D721Med (cell line): ENCODE measurements around the gene KCNJ2.

Experiments
- DNase-seq: peaks from one replicate; pipeline ENCODE4 v3.0.0; 2011; ENCODE audit warnings: low spot score; ENCODE audit not compliant: insufficient read length
- FAIRE-seq: peaks from 2 replicates; lab custom pipeline; 2011; peaks lifted over from hg19 to GRCh38; lab: Jason Lieb, UNC
- TF ChIP-seq, protein P1 (sequence below): IDR thresholded peaks from 2 replicates; pipeline ENCODE4 v1.5.1; 2012; ENCODE audit warnings: mild to moderate bottlenecking, control low read depth; ENCODE audit not compliant: insufficient read depth; ENCODE audit errors: missing control alignments

The KCNJ2 gene

DNA sequence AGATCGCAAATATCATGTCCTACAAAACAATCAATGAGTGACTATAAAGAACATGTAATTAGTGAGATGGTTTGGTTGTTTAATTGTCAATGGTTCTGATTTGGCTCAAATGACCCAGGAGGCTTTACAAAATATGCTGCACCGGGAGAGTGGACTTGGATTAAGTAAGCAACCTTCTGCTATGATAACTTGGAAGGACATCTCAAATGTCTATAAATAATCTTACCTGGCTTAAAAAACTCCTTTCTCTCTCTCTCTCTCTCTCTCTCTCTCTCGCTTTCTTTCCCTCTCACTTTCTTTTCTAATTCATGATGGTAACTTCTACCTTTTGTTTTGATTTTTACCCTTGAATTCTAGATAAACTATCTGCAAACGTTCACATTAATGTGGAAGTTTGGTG, 14.2 kb downstream of the KCNJ2 start:
- DNase-seq (no peak), FAIRE-seq (no peak)
- TF ChIP-seq, protein P1, sequence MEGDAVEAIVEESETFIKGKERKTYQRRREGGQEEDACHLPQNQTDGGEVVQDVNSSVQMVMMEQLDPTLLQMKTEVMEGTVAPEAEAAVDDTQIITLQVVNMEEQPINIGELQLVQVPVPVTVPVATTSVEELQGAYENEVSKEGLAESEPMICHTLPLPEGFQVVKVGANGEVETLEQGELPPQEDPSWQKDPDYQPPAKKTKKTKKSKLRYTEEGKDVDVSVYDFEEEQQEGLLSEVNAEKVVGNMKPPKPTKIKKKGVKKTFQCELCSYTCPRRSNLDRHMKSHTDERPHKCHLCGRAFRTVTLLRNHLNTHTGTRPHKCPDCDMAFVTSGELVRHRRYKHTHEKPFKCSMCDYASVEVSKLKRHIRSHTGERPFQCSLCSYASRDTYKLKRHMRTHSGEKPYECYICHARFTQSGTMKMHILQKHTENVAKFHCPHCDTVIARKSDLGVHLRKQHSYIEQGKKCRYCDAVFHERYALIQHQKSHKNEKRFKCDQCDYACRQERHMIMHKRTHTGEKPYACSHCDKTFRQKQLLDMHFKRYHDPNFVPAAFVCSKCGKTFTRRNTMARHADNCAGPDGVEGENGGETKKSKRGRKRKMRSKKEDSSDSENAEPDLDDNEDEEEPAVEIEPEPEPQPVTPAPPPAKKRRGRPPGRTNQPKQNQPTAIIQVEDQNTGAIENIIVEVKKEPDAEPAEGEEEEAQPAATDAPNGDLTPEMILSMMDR = no peak

DNA sequence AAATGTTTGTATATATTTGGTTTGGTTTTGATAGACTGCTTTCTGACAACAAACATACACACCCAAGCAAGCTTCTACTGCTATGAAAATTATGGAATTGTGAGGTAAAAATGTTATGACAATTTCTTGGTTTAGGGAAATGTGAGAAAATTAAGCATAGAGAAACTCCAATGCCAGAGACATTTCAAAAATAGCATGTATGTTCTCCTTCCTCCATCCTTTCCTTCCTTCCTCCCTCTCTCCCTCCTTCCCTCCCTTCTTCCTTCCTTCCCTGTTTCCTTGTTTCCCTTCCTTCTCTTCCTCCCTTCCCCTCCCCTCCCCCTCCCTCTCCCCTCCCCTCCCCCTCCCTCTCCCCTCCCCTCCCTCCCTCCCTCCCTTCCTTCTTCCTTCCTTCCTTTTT, 14.9 kb downstream of the KCNJ2 start:
- TF ChIP-seq, protein P1 = no peak
- FAIRE-seq = no peak

DNA sequence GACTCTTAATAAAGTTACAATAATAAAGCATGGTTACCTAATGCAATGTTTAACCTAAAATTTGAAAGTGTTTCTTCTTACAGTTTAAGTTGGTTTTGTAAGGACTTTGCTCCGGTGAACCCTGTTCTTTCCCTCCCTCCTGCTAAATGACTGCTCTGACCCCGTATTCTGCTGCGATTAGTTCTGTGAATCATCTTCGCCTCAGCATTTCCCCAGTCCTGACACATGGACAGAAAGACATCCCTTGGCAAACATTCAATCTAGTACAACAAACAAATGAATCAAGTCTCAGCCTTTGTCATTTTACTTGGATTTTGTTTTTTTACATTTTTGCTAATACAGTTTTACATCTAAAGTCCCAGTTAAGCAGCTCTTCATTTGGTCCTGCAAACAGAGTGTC, 15.4 kb downstream of the KCNJ2 start:
- TF ChIP-seq, protein P1 = no peak
- no peak for DNase-seq
- no peak for FAIRE-seq

More for the DNA sequence above, 14.9 kb downstream of the KCNJ2 start:
- no peak for DNase-seq

DNA sequence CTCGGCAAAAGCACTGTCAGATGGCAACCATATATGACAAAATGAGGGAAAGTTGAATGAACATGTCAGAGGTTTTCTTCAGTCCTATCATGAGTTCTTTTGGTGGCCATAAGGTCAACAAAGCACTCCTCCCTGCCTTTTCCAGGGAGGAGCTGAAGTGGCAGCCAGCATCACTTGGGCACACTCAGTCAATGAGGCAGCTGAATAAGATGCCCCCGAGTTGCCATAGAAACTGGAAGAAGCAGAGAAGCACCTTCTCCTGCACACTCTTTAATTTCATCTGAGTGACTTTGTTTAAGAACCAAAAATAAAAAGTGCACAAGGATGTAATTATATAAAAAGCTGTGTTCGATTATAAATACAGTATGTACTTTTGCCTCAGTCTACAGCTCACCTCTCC, 16.0 kb downstream of the KCNJ2 start:
- DNase-seq (no peak), FAIRE-seq (no peak)
- TF ChIP-seq, protein P1 = no peak

DNA sequence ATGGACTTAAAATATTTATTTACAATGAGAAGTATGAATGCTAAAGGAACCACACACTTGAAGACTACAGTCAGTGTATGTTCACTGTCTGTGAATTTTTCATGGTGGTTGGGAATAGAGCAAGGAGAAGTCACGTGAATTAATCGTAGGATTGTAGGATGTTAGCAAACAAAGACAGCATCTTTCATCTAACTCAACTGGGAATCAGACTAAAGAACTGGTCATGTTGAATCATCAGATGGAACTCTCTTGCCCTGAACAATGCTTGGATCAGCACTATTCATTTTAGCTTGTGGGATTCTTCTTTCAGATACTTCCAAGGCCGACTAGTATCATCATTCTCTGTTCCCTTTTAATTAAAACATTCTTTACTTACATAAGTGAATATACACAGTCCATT, 18.1 kb downstream of the KCNJ2 start:
- no peak for DNase-seq
- no peak for FAIRE-seq
- TF ChIP-seq, protein P1 = no peak

DNA sequence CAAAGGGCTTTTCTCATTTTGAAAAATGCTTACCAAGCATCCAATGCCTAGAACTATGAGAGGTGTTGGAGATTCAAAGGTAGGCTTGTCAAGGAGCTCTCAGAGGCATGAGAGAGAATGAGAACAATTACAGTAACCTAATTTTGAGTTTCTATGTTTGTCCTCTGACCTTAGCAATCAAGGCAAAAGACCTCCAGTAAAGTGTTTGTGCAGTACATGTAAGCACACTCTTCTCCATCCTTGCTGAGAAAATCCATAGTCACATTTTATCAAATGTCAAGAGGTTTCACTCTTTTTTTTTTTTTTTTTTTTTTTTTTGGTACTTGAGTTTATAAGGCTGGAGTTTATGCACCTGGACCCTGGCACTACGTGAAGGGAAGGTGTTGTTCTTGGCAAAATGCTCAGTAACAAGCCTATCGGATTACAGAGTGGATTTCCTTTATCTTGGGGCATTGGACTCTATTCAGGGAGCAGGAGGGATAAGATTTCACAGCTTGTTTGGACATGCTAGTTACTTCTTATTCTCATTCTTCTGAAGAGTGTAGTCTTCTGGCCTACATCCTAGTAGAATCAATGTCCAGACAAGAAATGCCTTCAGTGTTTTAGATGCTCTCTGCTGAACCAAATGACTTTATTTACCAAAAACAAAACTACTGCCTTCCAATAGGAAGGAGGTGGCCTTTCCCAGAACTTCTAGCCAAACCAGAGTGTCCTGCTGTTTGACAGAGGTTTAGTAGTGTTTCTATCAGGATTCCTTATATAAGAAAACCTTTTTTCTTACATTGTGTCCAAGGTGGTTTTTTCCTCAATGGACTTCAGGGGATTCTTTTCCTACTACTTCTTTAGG, 21.9 kb downstream of the KCNJ2 start:
- TF ChIP-seq, protein P1 = no peak
- FAIRE-seq (no peak), DNase-seq (no peak)

DNA sequence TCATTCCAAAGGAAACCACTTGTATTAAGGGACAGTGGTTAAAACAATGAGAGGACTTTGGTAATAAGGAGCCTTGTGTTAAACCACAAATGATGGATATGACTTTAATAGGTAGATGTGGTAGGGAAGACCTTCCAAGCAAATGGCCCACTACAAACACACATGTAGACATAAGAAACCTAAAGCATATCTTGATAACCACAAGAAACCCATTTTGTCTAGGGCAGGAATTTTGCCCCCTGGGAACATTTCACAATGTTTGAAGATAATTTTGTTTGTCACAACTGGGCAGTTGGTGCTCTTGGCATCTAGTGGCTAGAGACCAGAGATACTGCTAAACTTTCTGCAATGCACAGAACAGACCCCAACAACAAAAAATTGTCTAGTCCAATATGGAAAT, 25.8 kb downstream of the KCNJ2 start:
- FAIRE-seq (no peak), DNase-seq (no peak)
- TF ChIP-seq, protein P1 = no peak
